Psoas muscle (tissue), 8 donors: Measurements from ENCODE around the gene RPS29. TPM values are rescaled to one million over a fixed set of nuclear protein-coding genes. Genes with fewer than 3 reads are reported as not detected.

Source experiments
- ATAC-seq, 4 donors: fragments of 200-7000 bp; cut with Tn5 transposase; one replicate each; pipeline ENCODE4 v1.9.1; 2020; ENCODE audit warnings: moderate library complexity in 3 of 4, mild to moderate bottlenecking in 2 of 4
- DNase-seq, 2 donors: peaks; one replicate each; pipeline ENCODE4 v3.0.0-alpha.2; 2020
- H3K27ac ChIP-seq: fragments of 200-600 bp; one replicate; pipeline ENCODE4 v1.8.0; 2022
- H3K27me3 ChIP-seq, 3 donors: fragments of 200-600 bp in 1 of 3; one replicate each; pipeline versions ENCODE4 v1.6.1 to v1.8.0; 2013 to 2022; ENCODE audit warnings: low read length in 2 of 3, mild to moderate bottlenecking in 2 of 3, moderate library complexity in 1 of 3; ENCODE audit not compliant: insufficient read depth in 3 of 3
- H3K36me3 ChIP-seq, 2 donors: fragments of 200-600 bp in 1 of 2; one replicate each; pipeline versions ENCODE4 v1.6.1 to v1.8.0; 2013 to 2022; ENCODE audit warnings: low read depth in 1 of 2, mild to moderate bottlenecking in 1 of 2, moderate library complexity in 1 of 2; ENCODE audit not compliant: insufficient read depth in 1 of 2
- H3K4me1 ChIP-seq: fragments of 200-600 bp; one replicate; pipeline ENCODE4 v1.8.0; 2022
- H3K4me3 ChIP-seq: fragments of 200-600 bp; one replicate; pipeline ENCODE4 v1.8.0; 2022; ENCODE audit warnings: mild to moderate bottlenecking
- H3K9me3 ChIP-seq: fragments of 200-600 bp; one replicate; pipeline ENCODE4 v1.8.0; 2022
- CTCF ChIP-seq: fragments of 200-600 bp; IDR thresholded peaks from one replicate; pipeline ENCODE4 v1.8.0; 2022; ENCODE audit warnings: antibody characterized with exemption
- WGBS, 3 donors: extraction: QIAGEN DNeasy Blood & Tissue Kit; methylation state at CpG; one replicate each; pipeline versions ENCODE4 v1.1.6 to v1.1.7; 2013; 5-methylcytosine and 5-hydroxymethylcytosine counted together
- intact Hi-C, 2 donors: fragments of 100-400 bp; cut with DNase I; formaldehyde crosslinking; loops; one replicate each; pipeline versions ENCODE4 v1.11.0 to v1.14.2; 2022
- polyA plus RNA-seq, 3 donors: library from polyadenylated mRNA; stranded (reverse); fragments of 200-250 nt; gene quantifications; one replicate each; pipeline ENCODE4 v1.2.3, GENCODE V29; 2013
- total RNA-seq, 4 donors: library from RNA; stranded (reverse); fragmentation: NEBNext Ultra II Directional in 2 of 4; extraction: Animal tissue kit (Norgen Biotek cat#: 25700) in 2 of 4; gene quantifications; one replicate each; pipeline versions ENCODE4 v1.2.1 to v1.2.4, GENCODE V29; 2021 to 2023
- donor health status: healthy with polysubstance abuse.
- donor health status: DM: no; HTN: no; CAD: no; lungs with moderate emphysema.
- donor health status: Bipolar disorder and iron deficiency.
- donor health status: healthy.
- donor health status: DM: yes; HTN: yes; CAD: no.
- donor health status: DM: no; HTN: no; CAD: no.
- donor health status: DM: no; HTN: no; CAD: no.
- donor health status: DM: yes; HTN: yes; CAD: no.

Gene RPS29
- total and polyA plus RNA-seq, 7 donors, result 835 to 3,711 (median 1,213) TPM

- H3K4me1 ChIP-seq, result peaks cover 33% of the 10 kb centered on the region
- ATAC-seq (no peak), DNase-seq (no peak)
- no peaks in the 10 kb centered on the region for H3K9me3 ChIP-seq
- 87 to 90% (median 88%) methylated on average over 6 of the region's 6 CpGs for WGBS, 3 donors
- no peak overlapping the region for H3K27ac ChIP-seq
- peaks cover 0 to 30% of the 10 kb centered on the region in 2 donors for H3K36me3 ChIP-seq
- H3K4me3 ChIP-seq, result no peak overlapping the region
- H3K27me3 ChIP-seq, result no peaks in the 10 kb centered on the region
- intact Hi-C loops, result loop anchor here (5.0 to 10.0 kb wide), 2 partner anchors 37 to 491 kb away; partner anchors contain the start of genes RPS29 (in 1 of the 2) and VCPKMT (in 1 of the 2)
- no peak for TF ChIP-seq CTCF
Measured at GRCh38 chr14:49623941-49624839, 38.0 kb upstream of the RPS29 start.

GRCh38 chr14:49623387-49623786 lies 37.2 kb upstream of the RPS29 start:
- H3K36me3 ChIP-seq, result peaks cover 0 to 38% of the 10 kb centered on the region in 2 donors
- ATAC-seq, result no peak
- no peaks in the 10 kb centered on the region for H3K27me3 ChIP-seq
- intact Hi-C loops, result loop anchor here (5.0 to 10.0 kb wide), 2 partner anchors 36 to 491 kb away; partner anchors contain the start of genes RPS29 (in 1 of the 2) and VCPKMT (in 1 of the 2)
- peak overlapping the region; percentile 80 for H3K4me3 ChIP-seq
- H3K9me3 ChIP-seq, result no peaks in the 10 kb centered on the region
- TF ChIP-seq CTCF, result no peak
- peaks cover 41% of the 10 kb centered on the region for H3K4me1 ChIP-seq
- no peak for DNase-seq
- WGBS, 3 donors, result 64 to 78% (median 73%) methylated on average over 3 of the region's 3 CpGs
- H3K27ac ChIP-seq, result no peak overlapping the region

- Histone ChIP-seq H3K4me3 (peak overlapping the region; percentile 80), H3K9me3 (no peaks in the 10 kb centered on the region), H3K27me3 (no peaks in the 10 kb centered on the region), H3K4me1 (peaks cover 46% of the 10 kb centered on the region), H3K36me3 (peaks cover 0 to 40% of the 10 kb centered on the region in 2 donors), H3K27ac (peak overlapping the region; percentile 11)
- DNase-seq (no peak), ATAC-seq (no peak)
- 51 to 57% (median 53%) methylated on average over 3 of the region's 3 CpGs for WGBS, 3 donors
- intact Hi-C loops, result loop anchor here (5.0 to 10.0 kb wide), 2 partner anchors 35 to 493 kb away; partner anchors contain the start of genes RPS29 (in 1 of the 2) and VCPKMT (in 1 of the 2)
- TF ChIP-seq CTCF, result no peak
Measured at GRCh38 chr14:49622022-49622607, 35.9 kb upstream of the RPS29 start.

GRCh38 chr14:49621114-49621881 lies 35.1 kb upstream of the RPS29 start:
- DNase-seq (peak; percentile 82 to 91), ATAC-seq (peak; percentile 60 to 70 (median 64))
- H3K9me3 ChIP-seq, result no peaks in the 10 kb centered on the region
- H3K27me3 ChIP-seq, result no peaks in the 10 kb centered on the region
- TF ChIP-seq CTCF, result no peak
- peaks cover 0 to 34% of the 10 kb centered on the region in 2 donors for H3K36me3 ChIP-seq
- peak overlapping the region; percentile 80 for H3K4me3 ChIP-seq
- H3K27ac ChIP-seq, result peak overlapping the region; percentile 96
- 4 to 5% (median 4%) methylated on average over 40 to 65 of the region's 65 CpGs for WGBS, 3 donors
- intact Hi-C loops, result loop anchor here (5.0 to 10.0 kb wide), 2 partner anchors 34 to 494 kb away; partner anchors contain the start of genes RPS29 (in 1 of the 2) and VCPKMT (in 1 of the 2)
- H3K4me1 ChIP-seq, result peaks cover 46% of the 10 kb centered on the region
